Fibroblast of pulmonary artery (primary cell): ENCODE results near the gene GZF1.

ENCODE experiments used
- DNase-seq: peaks from one replicate; pipeline ENCODE4 v3.0.0-alpha.2; 2010; ENCODE audit warnings: low read depth
- H3K4me3 ChIP-seq: replicated peaks from 2 replicates; pipeline ENCODE4 v1.5.1; 2011; ENCODE audit warnings: low read depth, mild to moderate bottlenecking, control low read depth, low read length, moderate library complexity
- TF ChIP-seq, protein P1 (sequence below): IDR thresholded peaks from 2 replicates; pipeline ENCODE4 v1.5.1; 2011; ENCODE audit warnings: mild to moderate bottlenecking, control low read depth, low read length, inconsistent platforms; ENCODE audit errors: missing control alignments

Gene GZF1

DNA sequence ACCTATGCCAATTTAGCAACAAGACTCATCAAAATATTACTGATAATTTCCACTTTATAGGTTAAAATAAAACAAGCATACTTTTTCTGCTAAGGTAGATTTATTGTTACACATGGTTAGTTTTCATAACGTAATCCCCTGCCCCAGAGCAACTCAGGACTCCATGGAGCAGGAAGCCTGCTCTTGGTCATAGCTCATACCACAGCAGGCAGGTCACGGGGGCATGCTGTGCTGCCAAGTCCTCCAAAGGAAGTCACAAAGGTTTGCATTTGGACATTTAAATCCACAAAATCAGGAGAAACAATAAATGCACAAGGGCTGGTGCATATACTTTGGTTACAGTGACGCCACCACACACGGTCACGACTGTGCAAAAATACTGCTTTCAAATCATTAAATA, 12.5 kb downstream of the GZF1 start:
- TF ChIP-seq, protein P1, sequence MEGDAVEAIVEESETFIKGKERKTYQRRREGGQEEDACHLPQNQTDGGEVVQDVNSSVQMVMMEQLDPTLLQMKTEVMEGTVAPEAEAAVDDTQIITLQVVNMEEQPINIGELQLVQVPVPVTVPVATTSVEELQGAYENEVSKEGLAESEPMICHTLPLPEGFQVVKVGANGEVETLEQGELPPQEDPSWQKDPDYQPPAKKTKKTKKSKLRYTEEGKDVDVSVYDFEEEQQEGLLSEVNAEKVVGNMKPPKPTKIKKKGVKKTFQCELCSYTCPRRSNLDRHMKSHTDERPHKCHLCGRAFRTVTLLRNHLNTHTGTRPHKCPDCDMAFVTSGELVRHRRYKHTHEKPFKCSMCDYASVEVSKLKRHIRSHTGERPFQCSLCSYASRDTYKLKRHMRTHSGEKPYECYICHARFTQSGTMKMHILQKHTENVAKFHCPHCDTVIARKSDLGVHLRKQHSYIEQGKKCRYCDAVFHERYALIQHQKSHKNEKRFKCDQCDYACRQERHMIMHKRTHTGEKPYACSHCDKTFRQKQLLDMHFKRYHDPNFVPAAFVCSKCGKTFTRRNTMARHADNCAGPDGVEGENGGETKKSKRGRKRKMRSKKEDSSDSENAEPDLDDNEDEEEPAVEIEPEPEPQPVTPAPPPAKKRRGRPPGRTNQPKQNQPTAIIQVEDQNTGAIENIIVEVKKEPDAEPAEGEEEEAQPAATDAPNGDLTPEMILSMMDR = no peak
- DNase-seq = no peak
- H3K4me3 ChIP-seq = no peak overlapping the region

DNA sequence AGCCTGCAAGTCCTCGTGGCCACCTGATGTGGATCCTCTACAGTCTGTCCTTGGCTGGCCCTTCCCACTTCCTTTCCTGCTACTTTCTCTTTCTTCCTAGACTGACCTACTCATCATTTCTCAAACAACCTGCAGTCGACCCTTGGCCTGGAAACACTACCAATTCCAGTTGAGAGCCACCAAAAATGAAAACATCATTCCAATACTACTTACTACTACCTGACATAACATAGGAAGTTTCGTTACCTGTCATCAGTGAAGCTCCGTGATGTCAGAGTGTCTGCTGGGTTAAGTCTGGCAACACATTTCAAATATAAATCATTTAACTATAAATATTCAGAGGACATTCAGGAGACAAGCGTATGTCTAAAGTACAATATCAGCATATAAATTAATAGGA, 13.8 kb downstream of the GZF1 start:
- no peak overlapping the region for H3K4me3 ChIP-seq
- DNase-seq = no peak
- TF ChIP-seq, protein P1 = no peak

DNA sequence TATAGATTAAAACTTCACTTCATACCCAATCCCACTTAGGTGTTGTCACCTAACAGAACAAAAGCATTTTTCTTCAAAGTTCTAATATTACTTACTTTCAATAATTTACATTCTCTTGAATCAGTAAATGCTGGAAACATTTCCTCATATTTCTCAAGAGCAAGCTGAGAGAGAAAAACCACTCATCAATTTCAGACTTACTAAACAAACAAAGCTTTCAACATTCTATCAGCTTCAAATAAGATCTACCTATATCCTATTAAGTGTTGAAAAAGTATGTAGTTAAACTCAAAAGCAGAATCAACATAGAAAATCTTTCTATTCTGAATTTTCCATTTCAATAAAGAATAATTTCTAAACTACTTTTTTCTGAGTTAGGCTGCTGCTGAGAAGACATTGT, 17.8 kb downstream of the GZF1 start:
- H3K4me3 ChIP-seq = no peak overlapping the region
- TF ChIP-seq, protein P1 = no peak
- DNase-seq = no peak

DNA sequence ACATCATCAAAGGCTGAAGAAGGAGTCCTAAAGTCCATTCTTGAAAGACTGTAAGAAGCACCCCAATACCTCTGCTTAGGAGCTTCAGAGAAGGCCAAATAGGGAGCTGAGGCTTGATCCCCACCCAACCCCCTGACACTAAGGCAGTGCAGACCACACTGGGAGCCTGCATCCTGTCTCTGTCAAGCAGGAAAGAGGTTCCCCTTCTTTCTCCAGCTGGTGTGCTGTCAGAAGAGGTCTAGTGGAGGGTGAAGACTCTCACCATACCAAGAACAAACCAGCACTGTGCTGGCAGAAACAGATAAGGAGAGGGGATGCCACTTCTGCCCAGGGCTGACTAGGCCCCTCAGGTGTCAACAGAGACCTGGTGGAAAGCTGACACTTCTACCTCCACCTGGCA, 19.9 kb downstream of the GZF1 start:
- DNase-seq = no peak
- H3K4me3 ChIP-seq = no peak overlapping the region
- TF ChIP-seq, protein P1 = no peak

DNA sequence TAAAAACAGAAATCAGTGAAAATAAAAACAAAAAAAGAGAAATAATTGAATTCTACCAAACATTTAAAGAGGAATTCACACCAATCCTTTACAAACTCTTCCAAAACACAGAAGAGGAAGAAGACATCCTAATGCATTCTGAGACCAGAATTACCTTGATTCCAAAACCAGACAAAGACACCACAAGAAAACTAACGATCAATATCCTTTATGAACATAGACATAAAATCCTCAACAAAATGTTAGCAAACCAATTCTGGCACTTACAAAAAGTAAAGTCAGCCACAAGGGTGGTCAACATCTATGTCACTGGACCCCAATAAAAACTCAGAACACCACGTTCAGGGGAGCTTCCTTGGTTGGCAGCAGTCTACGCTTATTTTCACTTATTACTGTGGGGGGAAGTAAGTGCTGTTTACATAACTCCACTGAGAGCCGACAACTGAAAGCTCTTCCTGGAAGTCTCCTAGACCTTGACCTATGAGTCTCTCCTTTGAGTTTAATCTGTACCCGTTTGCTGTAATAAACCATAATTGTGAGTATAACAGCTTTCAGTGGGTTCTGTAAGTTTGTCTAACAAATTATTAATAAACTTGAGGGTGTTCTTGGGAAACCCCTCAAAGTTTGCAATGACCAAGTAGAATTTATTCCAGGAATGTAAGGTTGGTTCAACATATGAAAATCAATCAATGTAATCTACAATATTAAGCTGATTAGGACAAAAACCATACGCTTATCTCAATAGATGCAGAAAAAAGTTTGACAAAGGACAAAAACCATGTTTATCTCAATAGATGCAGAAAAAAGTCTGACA, 24.5 kb downstream of the GZF1 start:
- no peak overlapping the region for H3K4me3 ChIP-seq
- no peak for DNase-seq
- TF ChIP-seq, protein P1 = no peak

DNA sequence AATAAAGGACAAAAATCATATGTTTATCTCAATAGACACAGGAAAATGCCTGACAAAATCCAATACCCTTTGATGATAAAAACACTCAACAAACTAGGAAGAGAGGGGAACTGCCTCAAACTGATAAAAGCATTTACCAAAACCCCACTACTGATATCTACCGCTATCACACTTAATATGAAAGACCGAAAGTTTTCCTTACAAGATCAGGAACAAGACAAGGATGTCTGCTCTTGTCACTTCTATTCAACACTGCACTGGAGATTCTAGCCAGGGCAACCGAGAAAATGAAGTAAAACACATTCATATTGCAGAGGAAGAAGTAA, 25.1 kb downstream of the GZF1 start:
- TF ChIP-seq, protein P1 = no peak
- DNase-seq = no peak
- H3K4me3 ChIP-seq = no peak overlapping the region
